ENCODE data around the gene ACOT7. TPM values are rescaled to one million over a fixed set of nuclear protein-coding genes. Genes with fewer than 3 reads are reported as not detected.

Gene ACOT7
- total and polyA plus RNA-seq, 2 donors (not counting 1 experiment from before 2014, with no cell fraction given): 4.2 to 4.6 TPM

GRCh38 chr1:6424619-6425593, 31.3 kb upstream of the ACOT7 start, which contains the start of gene ESPN:
Gene ESPN (plus strand): TSS chr1:6424776. CDS start chr1:6424956, 180 bp downstream.
- 5% methylated on average over 99 of the region's 99 CpGs for WGBS (ENCODE audit: insufficient coverage)
- Histone ChIP-seq H3K79me2 (ENCODE audit: control insufficient read depth, insufficient read depth, low read length) (no peaks in the 10 kb centered on the region), H3K4me2 (replicated peaks; ENCODE audit: low read depth, low read length, poor library complexity, severe bottlenecking) (peak within 1 kb of the TSS; percentile 77), H3K27ac (ENCODE audit: low read length in 2 of 2) (no peak within 1 kb of the TSS), H3K27me3 (replicated peaks in 1 of 4; ENCODE audit: control extremely low read depth in 1 of 4, control insufficient read depth in 3 of 4, insufficient read depth in 4 of 4, low read length in 3 of 4) (peaks cover 0 to 66% (median 30%) of the 10 kb centered on the region in 4 experiments), H3K9me3 (ENCODE audit: control extremely low read depth in 1 of 3, control insufficient read depth in 2 of 3, insufficient read depth in 1 of 3, low read length in 2 of 3) (peaks cover 0 to 12% (median 0%) of the 10 kb centered on the region in 3 donors), H3K4me3 (ENCODE audit: control extremely low read depth in 1 of 5, extremely low read depth in 1 of 5, insufficient read depth in 1 of 5, low read depth in 2 of 5, low read length in 4 of 5) (peak within 1 kb of the TSS in 3 of 5 experiments; percentile 5 to 39 (median 37)), H4K20me1 (ENCODE audit: control insufficient read depth, insufficient read depth, low read length, poor library complexity, severe bottlenecking) (no peaks in the 10 kb centered on the region), H3K4me1 (ENCODE audit: control insufficient read depth in 2 of 2, insufficient read depth in 2 of 2, low read length in 2 of 2) (peaks cover 26 to 34% of the 10 kb centered on the region in 2 donors), H3K9ac (ENCODE audit: low read length) (peak within 1 kb of the TSS; percentile 25), H2AFZ (ENCODE audit: insufficient read depth, low read depth, low read length, poor library complexity, severe bottlenecking) (peak within 1 kb of the TSS; percentile 69), H3K36me3 (replicated peaks in 1 of 2; ENCODE audit: control extremely low read depth in 1 of 2, control insufficient read depth in 1 of 2, extremely low read depth in 1 of 2, insufficient read depth in 2 of 2, low read length in 1 of 2) (no peaks in the 10 kb centered on the region)
- no peaks in the 10 kb centered on the region for H3K9me3 Mint-ChIP-seq (ENCODE audit: insufficient read depth)
- ATAC-seq (ENCODE audit: low read depth) (peak; percentile 55), DNase-seq (peak; percentile 49)
- intact Hi-C loops (cut with micrococcal nuclease): no loop called here
- H3K27ac Mint-ChIP-seq: no peak within 1 kb of the TSS
- H3K4me3 Mint-ChIP-seq: peak within 1 kb of the TSS; percentile 79
- ChIA-PET POLR2A (no interaction called here), CTCF (no interaction called here)
- H3K4me1 Mint-ChIP-seq: peaks cover 13% of the 10 kb centered on the region
- no peak for TF ChIP-seq CTCF (IDR thresholded peaks at IDR 0.05)
- TF ChIP-seq EZH2 (IDR thresholded peaks at IDR 0.05; ENCODE audit: borderline replicate concordance, insufficient read depth, low read depth, low read length, poor library complexity, severe bottlenecking): no peak
- peaks cover 44% of the 10 kb centered on the region for H3K27me3 Mint-ChIP-seq
